HG03175 (cell line): ENCODE data around the gene NETO1.

Experiments used
- ATAC-seq: cut with Tn5 transposase; IDR thresholded peaks from one replicate; pipeline ENCODE4 v1.9.1; 2021; ENCODE audit warnings: mild to moderate bottlenecking, moderate library complexity; ENCODE audit not compliant: unreplicated experiment

The NETO1 gene

GRCh38 chr18:72727776-72728175 is 140.0 kb downstream of the NETO1 start:
- ATAC-seq = no peak

GRCh38 chr18:72727038-72727655 is 140.6 kb downstream of the NETO1 start:
- no peak for ATAC-seq

GRCh38 chr18:72726201-72726600 is 141.6 kb downstream of the NETO1 start:
- no peak for ATAC-seq

- ATAC-seq = no peak
Measured at GRCh38 chr18:72721330-72721729, 146.5 kb downstream of the NETO1 start.

GRCh38 chr18:72720116-72720515 is 147.7 kb downstream of the NETO1 start:
- ATAC-seq = no peak

DNA sequence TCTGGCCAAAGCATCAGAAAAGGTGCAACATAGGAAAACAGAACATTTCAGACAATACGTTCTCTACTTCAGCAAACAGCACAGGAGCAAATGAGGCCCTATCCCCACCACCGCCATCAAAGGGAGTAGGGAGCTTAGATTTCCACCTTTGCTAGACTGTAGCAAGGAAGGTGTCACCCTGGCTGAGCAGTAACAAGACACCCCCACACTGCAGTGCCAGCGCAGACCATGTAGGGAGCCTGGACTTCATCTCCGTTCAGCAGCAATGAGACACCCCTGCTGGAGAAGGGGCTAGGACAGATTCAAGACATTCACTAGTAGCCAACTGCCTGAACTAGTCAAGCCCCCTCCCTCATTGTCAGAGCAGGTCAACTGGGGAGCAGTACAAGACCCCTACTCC is 163.6 kb downstream of the NETO1 start:
- no peak for ATAC-seq

- ATAC-seq = no peak
Measured at GRCh38 chr18:72700961-72701710, 166.7 kb downstream of the NETO1 start.

- no peak for ATAC-seq
Measured at GRCh38 chr18:72697706-72698105, 170.1 kb downstream of the NETO1 start.

- ATAC-seq = no peak
Measured at GRCh38 chr18:72692595-72692994, 175.2 kb downstream of the NETO1 start.
